LNCAP (cell line): ENCODE results near the gene OLIG1.

Experiments used
- TF ChIP-seq, protein P1 (sequence below): fragments of 450-650 bp; IDR thresholded peaks from 2 replicates; pipeline ENCODE4 v1.5.1; 2017; ENCODE audit warnings: mild to moderate bottlenecking

Gene OLIG1

DNA sequence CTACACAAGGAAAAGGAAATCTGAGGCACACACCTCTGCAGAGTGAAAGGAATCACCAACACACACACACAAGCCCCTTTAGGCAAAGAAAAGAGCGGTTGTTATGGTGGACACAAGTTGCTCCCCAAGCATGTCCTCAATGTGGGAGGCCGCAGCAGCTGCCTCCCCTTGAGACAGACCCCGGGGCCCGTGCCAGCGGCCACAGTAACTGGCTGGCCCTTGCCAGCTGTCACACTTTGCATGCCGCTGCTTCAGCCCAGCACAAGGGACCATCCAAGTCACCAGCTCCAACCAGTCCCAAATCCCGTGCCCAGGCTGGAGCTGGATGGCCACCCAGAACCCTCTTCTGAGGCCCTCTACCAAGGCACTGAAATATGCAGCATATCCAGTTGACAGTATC, 2.9 kb upstream of the OLIG1 start:
- TF ChIP-seq, protein P1, sequence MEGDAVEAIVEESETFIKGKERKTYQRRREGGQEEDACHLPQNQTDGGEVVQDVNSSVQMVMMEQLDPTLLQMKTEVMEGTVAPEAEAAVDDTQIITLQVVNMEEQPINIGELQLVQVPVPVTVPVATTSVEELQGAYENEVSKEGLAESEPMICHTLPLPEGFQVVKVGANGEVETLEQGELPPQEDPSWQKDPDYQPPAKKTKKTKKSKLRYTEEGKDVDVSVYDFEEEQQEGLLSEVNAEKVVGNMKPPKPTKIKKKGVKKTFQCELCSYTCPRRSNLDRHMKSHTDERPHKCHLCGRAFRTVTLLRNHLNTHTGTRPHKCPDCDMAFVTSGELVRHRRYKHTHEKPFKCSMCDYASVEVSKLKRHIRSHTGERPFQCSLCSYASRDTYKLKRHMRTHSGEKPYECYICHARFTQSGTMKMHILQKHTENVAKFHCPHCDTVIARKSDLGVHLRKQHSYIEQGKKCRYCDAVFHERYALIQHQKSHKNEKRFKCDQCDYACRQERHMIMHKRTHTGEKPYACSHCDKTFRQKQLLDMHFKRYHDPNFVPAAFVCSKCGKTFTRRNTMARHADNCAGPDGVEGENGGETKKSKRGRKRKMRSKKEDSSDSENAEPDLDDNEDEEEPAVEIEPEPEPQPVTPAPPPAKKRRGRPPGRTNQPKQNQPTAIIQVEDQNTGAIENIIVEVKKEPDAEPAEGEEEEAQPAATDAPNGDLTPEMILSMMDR: no peak

DNA sequence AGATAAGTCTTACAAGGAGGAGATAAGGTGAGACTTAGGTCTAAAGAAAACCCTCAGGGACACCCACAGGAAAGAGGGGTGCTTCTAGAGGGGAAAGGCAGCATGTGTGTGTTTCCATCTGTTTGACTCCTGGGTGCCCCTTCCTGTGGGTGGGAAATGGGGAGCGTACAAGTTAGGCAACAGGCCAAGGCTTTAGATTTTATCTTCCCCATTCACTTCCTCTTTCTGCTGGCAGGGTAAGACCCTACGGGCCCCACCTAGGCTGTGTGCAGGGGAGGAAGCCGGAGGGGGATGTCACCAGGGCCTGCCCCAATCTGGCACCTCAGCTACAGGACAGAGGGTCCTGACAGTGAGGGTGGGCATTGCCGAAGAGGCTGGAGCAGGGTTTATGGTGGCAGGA, 2.5 kb upstream of the OLIG1 start:
- TF ChIP-seq, protein P1: no peak

DNA sequence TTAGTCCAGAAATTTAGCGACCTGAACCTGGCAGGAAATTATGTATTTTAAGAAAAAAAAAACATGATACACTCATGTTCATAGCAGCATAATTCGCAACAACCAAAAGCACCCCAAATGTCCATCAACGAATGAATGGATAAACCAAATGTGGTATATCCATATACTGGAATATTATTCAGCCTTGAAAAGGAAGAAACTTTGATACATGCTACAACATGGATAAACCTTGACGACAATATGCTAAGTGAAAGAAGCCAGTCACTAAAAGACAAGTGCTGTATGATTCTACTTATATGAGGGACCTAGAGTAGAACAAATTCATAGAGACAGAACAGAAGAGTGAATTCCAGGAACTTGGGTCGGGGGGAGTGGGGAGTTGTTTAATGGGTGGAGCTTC, 698 bp upstream of the OLIG1 start:
- TF ChIP-seq, protein P1: no peak

DNA sequence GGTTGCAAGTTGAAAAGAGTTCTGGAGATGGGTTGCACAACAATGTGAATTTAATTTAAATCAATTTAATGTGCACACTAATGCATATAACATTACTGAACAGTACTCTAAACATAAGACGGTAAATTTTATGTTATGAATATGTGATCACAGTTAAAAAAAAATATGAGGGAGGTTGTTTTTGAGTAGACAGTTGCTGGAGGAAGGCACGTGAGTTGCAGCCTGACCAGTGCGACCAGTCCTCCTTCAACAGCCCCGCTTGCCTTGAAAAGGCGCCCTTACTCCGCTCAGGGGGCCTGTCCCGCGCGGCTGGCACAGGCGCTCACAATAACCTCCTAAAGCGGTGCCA, 322 bp upstream of the OLIG1 start:
- TF ChIP-seq, protein P1: no peak

DNA sequence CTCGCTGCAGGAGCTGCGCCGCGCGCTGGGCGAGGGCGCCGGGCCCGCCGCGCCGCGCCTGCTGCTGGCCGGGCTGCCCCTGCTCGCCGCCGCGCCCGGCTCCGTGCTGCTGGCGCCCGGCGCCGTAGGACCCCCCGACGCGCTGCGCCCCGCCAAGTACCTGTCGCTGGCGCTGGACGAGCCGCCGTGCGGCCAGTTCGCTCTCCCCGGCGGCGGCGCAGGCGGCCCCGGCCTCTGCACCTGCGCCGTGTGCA, 730 bp downstream of the OLIG1 start:
- TF ChIP-seq, protein P1: no peak

DNA sequence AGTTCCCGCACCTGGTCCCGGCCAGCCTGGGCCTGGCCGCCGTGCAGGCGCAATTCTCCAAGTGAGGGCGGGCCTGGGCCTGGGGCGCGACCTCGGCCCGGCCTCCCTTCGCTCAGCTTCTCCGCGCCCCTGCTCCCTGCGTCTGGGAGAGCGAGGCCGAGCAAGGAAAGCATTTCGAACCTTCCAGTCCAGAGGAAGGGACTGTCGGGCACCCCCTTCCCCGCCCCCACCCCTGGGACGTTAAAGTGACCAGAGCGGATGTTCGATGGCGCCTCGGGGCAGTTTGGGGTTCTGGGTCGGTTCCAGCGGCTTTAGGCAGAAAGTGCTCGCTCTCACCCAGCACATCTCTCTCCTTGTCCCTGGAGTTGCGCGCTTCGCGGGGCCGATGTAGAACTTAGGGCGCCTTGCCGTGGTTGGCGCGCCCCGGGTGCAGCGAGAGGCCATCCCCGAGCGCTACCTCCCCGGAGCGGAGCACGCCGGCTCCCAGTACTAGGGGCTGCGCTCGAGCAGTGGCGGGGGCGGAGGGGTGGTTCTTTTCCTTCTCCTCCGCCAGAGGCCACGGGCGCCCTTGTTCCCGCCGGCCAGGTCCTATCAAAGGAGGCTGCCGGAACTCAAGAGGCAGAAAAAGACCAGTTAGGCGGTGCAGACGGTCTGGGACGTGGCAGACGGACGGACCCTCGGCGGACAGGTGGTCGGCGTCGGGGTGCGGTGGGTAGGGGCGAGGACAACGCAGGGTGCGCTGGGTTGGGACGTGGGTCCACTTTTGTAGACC, 1.2 kb downstream of the OLIG1 start:
- TF ChIP-seq, protein P1: no peak

DNA sequence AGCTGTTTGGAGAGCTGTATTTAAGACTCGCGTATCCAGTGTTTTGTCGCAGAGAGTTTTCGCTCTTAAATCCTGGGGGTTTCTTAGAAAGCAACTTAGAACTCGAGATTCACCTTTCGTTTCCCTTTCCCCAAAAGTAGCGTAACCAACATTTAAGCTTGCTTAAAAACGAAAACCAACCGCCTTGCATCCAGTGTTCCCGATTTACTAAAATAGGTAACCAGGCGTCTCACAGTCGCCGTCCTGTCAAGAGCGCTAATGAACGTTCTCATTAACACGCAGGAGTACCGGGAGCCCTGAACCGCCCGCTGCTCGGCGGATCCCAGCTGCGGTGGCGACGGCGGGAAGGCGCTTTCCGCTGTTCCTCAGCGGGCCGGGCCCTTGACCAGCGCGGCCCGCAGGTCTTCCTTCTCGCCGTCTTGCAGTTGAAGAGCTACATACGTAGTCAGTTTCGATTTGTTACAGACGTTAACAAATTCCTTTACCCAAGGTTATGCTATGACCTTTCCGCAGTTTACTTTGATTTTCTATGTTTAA, 1.9 kb downstream of the OLIG1 start:
- TF ChIP-seq, protein P1: no peak

DNA sequence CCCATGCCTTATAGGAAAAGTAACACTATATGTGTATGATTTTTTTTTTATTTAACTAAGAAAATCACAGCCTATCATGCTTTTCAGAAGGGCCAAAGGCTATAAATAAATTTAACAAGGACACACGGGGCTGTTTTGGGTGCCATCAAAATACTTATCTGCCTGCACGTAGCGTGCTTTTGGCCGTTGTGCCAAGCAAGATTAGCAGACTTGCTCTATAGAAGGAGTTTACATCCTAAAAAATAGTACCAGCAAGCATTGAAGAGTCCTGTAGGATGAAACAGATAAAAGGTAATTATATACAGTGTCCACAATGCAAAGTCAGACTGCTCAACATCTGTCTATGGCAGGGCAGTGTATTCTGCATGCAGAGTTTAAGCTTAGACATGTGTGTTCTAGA, 3.7 kb downstream of the OLIG1 start:
- TF ChIP-seq, protein P1: no peak
